OCI-M1 (cell line): ENCODE data around the gene IFT27.
"Not testable (repeated sequence)": the region's sequence is repeated elsewhere in the genome, so short reads cannot be mapped to it uniquely, and the experiment has no call there.

Experiments
- DNase-seq: peaks from one replicate; lab custom pipeline; 2025; lab: John Stamatoyannopoulos, UW

Gene IFT27

GRCh38 chr22:36765131-36765942 is 10.6 kb downstream of the IFT27 start:
- DNase-seq: no peak

- DNase-seq: no peak
These were observed 11.3 kb downstream of the IFT27 start for GRCh38 chr22:36764641-36765040.

GRCh38 chr22:36764060-36764459 is 11.9 kb downstream of the IFT27 start:
- no peak for DNase-seq

- no peak for DNase-seq
These were observed 12.3 kb downstream of the IFT27 start for GRCh38 chr22:36763576-36763975.

GRCh38 chr22:36762687-36763260 is 13.1 kb downstream of the IFT27 start:
- no peak for DNase-seq

- no peak for DNase-seq
These were observed 14.2 kb downstream of the IFT27 start for GRCh38 chr22:36761553-36762240.

GRCh38 chr22:36760786-36761185 is 15.1 kb downstream of the IFT27 start:
- DNase-seq: no peak

GRCh38 chr22:36759481-36760159 is 16.3 kb downstream of the IFT27 start:
- no peak for DNase-seq

- DNase-seq: no peak
These were observed 17.1 kb downstream of the IFT27 start for GRCh38 chr22:36758792-36759271.

GRCh38 chr22:36757668-36758211 is 18.2 kb downstream of the IFT27 start:
- peak; percentile 81 for DNase-seq

- DNase-seq: no peak
These were observed 18.9 kb downstream of the IFT27 start for GRCh38 chr22:36756746-36757655.

GRCh38 chr22:36756031-36756430 is 19.9 kb downstream of the IFT27 start:
- no peak for DNase-seq

GRCh38 chr22:36755316-36755715 is 20.6 kb downstream of the IFT27 start:
- no peak for DNase-seq

GRCh38 chr22:36754881-36755280 is 21.0 kb downstream of the IFT27 start:
- DNase-seq: not testable (repeated sequence)

- DNase-seq: no peak
These were observed 22.0 kb downstream of the IFT27 start for GRCh38 chr22:36753916-36754315.

GRCh38 chr22:36753120-36753802 is 22.7 kb downstream of the IFT27 start:
- no peak for DNase-seq

GRCh38 chr22:36746375-36746970 is 29.4 kb downstream of the IFT27 start:
- no peak for DNase-seq

- DNase-seq: no peak
These were observed 30.5 kb downstream of the IFT27 start for GRCh38 chr22:36745301-36745995.

- no peak for DNase-seq
These were observed 31.1 kb downstream of the IFT27 start for GRCh38 chr22:36744791-36745190.
